ENCODE results near the gene CEACAM8. TPM values are rescaled to one million over a fixed set of nuclear protein-coding genes. Genes with fewer than 3 reads are reported as not detected.

Gene CEACAM8
- total and polyA plus RNA-seq, 8 donors: 0.14 to 2.6 (median 0.36) TPM

GRCh38 chr19:42606660-42607351 is 12.1 kb upstream of the CEACAM8 start:
- H3K27ac ChIP-seq: no peak overlapping the region
- no peak overlapping the region for H3K4me3 ChIP-seq
- intact Hi-C loops (cut with DNase I): no loop called here
- peak; percentile 93 for ATAC-seq
- peak in 3 of 4 donors; percentile 47 to 92 (median 63) for DNase-seq
- no peaks in the 10 kb centered on the region for H3K36me3 ChIP-seq
- no peaks in the 10 kb centered on the region for H3K9me3 ChIP-seq
- TF ChIP-seq CTCF (IDR thresholded peaks at IDR 0.05): peak; percentile 46 to 76
- peaks cover 0 to 27% of the 10 kb centered on the region in 2 donors for H3K27me3 ChIP-seq
- H3K4me1 ChIP-seq: no peaks in the 10 kb centered on the region

GRCh38 chr19:42601811-42602443 is 7.2 kb upstream of the CEACAM8 start:
- no peaks in the 10 kb centered on the region for H3K4me1 ChIP-seq
- intact Hi-C loops (cut with DNase I): no loop called here
- no peaks in the 10 kb centered on the region for H3K9me3 ChIP-seq
- H3K27me3 ChIP-seq: peaks cover 0 to 55% of the 10 kb centered on the region in 2 donors
- peak; percentile 65 for ATAC-seq
- H3K36me3 ChIP-seq: no peaks in the 10 kb centered on the region
- H3K27ac ChIP-seq: no peak overlapping the region
- peak in 2 of 4 donors; percentile 18 to 24 for DNase-seq
- no peak for TF ChIP-seq CTCF (IDR thresholded peaks at IDR 0.05)
- no peak overlapping the region for H3K4me3 ChIP-seq

- Histone ChIP-seq H3K4me3 (no peak overlapping the region), H3K27me3 (peaks cover 0 to 37% of the 10 kb centered on the region in 2 donors), H3K36me3 (no peaks in the 10 kb centered on the region), H3K9me3 (no peaks in the 10 kb centered on the region), H3K27ac (no peak overlapping the region), H3K4me1 (peaks cover 0 to 15% of the 10 kb centered on the region in 2 donors)
- intact Hi-C loops (cut with DNase I): no loop called here
- TF ChIP-seq CTCF (IDR thresholded peaks at IDR 0.05): peak; percentile 92 to 93
- peak in 2 of 4 donors; percentile 7 to 85 for DNase-seq
- ATAC-seq: peak; percentile 80
These were observed 1.8 kb upstream of the CEACAM8 start for GRCh38 chr19:42596391-42597072.

GRCh38 chr19:42595550-42596172 is 937 bp upstream of the CEACAM8 start:
- no peak for TF ChIP-seq CTCF (IDR thresholded peaks at IDR 0.05)
- peaks cover 0 to 18% of the 10 kb centered on the region in 2 donors for H3K4me1 ChIP-seq
- DNase-seq (no peak), ATAC-seq (no peak)
- no peak overlapping the region for H3K4me3 ChIP-seq
- intact Hi-C loops (cut with DNase I): no loop called here
- H3K36me3 ChIP-seq: no peaks in the 10 kb centered on the region
- no peak overlapping the region for H3K27ac ChIP-seq
- no peaks in the 10 kb centered on the region for H3K9me3 ChIP-seq
- peaks cover 0 to 28% of the 10 kb centered on the region in 2 donors for H3K27me3 ChIP-seq
